Measurements from ENCODE around the gene VRK1. TPM values are rescaled to one million over a fixed set of nuclear protein-coding genes. Genes with fewer than 3 reads are reported as not detected.

VRK1 gene
- total and polyA plus RNA-seq, 2 donors (not counting 1 experiment from before 2014, with no cell fraction given), result 10.3 to 28.2 TPM

GRCh38 chr14:96816281-96816680 is 19.1 kb downstream of the VRK1 start:
- 100% methylated on average over 1 of the region's 3 CpGs for WGBS (ENCODE audit: insufficient coverage)
- ChIA-PET CTCF (no interaction called here), POLR2A (interaction anchor here (0.7 kb wide), 1 partner anchor 171 kb away, joined by 3 read pairs; no protein-coding TSS in a partner anchor)
- H3K4me1 Mint-ChIP-seq, result peaks cover 22% of the 10 kb centered on the region
- H3K27me3 ChIP-seq (replicated peaks in 1 of 4; ENCODE audit: control extremely low read depth in 1 of 4, control insufficient read depth in 3 of 4, insufficient read depth in 4 of 4, low read length in 3 of 4), result no peaks in the 10 kb centered on the region
- DNase-seq (no peak), ATAC-seq (ENCODE audit: low read depth) (no peak)
- H3K27me3 Mint-ChIP-seq, result no peaks in the 10 kb centered on the region
- no peaks in the 10 kb centered on the region for H3K9me3 Mint-ChIP-seq (ENCODE audit: insufficient read depth)
- H3K4me3 ChIP-seq (ENCODE audit: control extremely low read depth in 1 of 5, extremely low read depth in 1 of 5, insufficient read depth in 1 of 5, low read depth in 2 of 5, low read length in 4 of 5), result no peak overlapping the region
- no peak overlapping the region for H3K9ac ChIP-seq (ENCODE audit: low read length)
- H3K27ac ChIP-seq (ENCODE audit: low read length in 2 of 2), result no peak overlapping the region
- H3K27ac Mint-ChIP-seq, result no peak overlapping the region
- H3K4me2 ChIP-seq (replicated peaks; ENCODE audit: low read depth, low read length, poor library complexity, severe bottlenecking), result no peak overlapping the region
- peaks cover 32% of the 10 kb centered on the region for H4K20me1 ChIP-seq (ENCODE audit: control insufficient read depth, insufficient read depth, low read length, poor library complexity, severe bottlenecking)
- H3K36me3 ChIP-seq (replicated peaks in 1 of 2; ENCODE audit: control extremely low read depth in 1 of 2, control insufficient read depth in 1 of 2, extremely low read depth in 1 of 2, insufficient read depth in 2 of 2, low read length in 1 of 2), result no peaks in the 10 kb centered on the region
- no peak overlapping the region for H2AFZ ChIP-seq (ENCODE audit: insufficient read depth, low read depth, low read length, poor library complexity, severe bottlenecking)
- peaks cover 6 to 10% of the 10 kb centered on the region in 2 donors for H3K4me1 ChIP-seq (ENCODE audit: control insufficient read depth in 2 of 2, insufficient read depth in 2 of 2, low read length in 2 of 2)
- no peak overlapping the region for H3K4me3 Mint-ChIP-seq
- TF ChIP-seq EZH2 (IDR thresholded peaks at IDR 0.05; ENCODE audit: borderline replicate concordance, insufficient read depth, low read depth, low read length, poor library complexity, severe bottlenecking), result no peak
- TF ChIP-seq CTCF (IDR thresholded peaks at IDR 0.05), result no peak
- H3K79me2 ChIP-seq (ENCODE audit: control insufficient read depth, insufficient read depth, low read length), result peaks cover 93% of the 10 kb centered on the region
- H3K9me3 ChIP-seq (ENCODE audit: control extremely low read depth in 1 of 3, control insufficient read depth in 2 of 3, insufficient read depth in 1 of 3, low read length in 2 of 3), result no peaks in the 10 kb centered on the region
- intact Hi-C loops (cut with micrococcal nuclease), result no loop called here

DNA sequence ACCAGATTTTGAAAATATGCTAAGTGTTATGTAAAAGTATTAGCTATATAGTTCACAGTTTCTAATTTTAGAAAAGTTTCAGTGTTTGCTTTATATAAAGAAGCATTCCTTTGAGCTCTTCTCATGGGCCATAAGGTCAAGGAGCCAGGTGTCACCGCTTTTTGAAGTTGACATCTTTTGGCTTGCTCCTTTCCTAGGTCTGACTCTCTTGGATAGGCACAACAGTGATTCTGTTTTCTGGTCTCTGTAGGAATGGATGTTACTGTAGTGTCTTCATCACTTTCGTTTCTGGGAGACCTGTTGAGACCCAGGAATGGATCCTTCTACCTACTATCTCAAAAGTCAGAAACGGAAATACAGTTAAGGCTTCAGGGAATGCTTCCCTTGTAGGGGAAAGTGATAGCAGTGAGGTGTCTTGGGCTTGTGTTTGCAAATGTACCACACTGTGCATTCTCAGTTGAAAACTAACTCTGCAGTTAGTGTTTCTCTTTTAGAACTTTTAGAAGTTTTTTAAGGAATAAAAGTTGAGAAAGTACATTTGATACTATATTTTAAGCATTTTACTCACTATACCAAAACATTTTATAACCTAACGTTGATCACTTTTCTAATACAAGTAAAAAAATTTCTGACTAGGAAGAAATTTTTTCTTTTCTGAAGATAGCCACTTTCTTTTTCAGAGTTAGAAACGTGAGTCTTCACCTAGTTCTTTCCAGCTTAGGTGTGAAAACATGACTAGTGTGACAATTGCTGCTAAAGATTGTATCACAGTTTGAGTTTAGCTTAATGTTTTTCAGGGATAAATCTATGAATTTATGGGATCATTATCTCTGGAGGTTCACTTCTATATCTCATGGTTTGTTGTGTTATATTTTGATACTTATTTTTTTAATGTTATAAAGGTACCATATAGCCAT is 20.8 kb downstream of the VRK1 start:
- ChIA-PET POLR2A (no interaction called here), CTCF (interaction anchor here (0.6 kb wide), 1 partner anchor 59 kb away, joined by 5 read pairs; no protein-coding TSS in a partner anchor)
- Mint-ChIP-seq H3K4me3 (no peak overlapping the region), H3K27me3 (no peaks in the 10 kb centered on the region), H3K9me3 (ENCODE audit: insufficient read depth) (no peaks in the 10 kb centered on the region), H3K27ac (no peak overlapping the region), H3K4me1 (peaks cover 12% of the 10 kb centered on the region)
- Histone ChIP-seq H3K4me3 (ENCODE audit: control extremely low read depth in 1 of 5, extremely low read depth in 1 of 5, insufficient read depth in 1 of 5, low read depth in 2 of 5, low read length in 4 of 5) (no peak overlapping the region), H3K4me2 (replicated peaks; ENCODE audit: low read depth, low read length, poor library complexity, severe bottlenecking) (no peak overlapping the region), H3K27ac (ENCODE audit: low read length in 2 of 2) (no peak overlapping the region), H3K9me3 (ENCODE audit: control extremely low read depth in 1 of 3, control insufficient read depth in 2 of 3, insufficient read depth in 1 of 3, low read length in 2 of 3) (no peaks in the 10 kb centered on the region), H2AFZ (ENCODE audit: insufficient read depth, low read depth, low read length, poor library complexity, severe bottlenecking) (no peak overlapping the region), H3K9ac (ENCODE audit: low read length) (no peak overlapping the region), H3K4me1 (ENCODE audit: control insufficient read depth in 2 of 2, insufficient read depth in 2 of 2, low read length in 2 of 2) (no peaks in the 10 kb centered on the region), H3K79me2 (ENCODE audit: control insufficient read depth, insufficient read depth, low read length) (peaks cover 92% of the 10 kb centered on the region), H3K27me3 (replicated peaks in 1 of 4; ENCODE audit: control extremely low read depth in 1 of 4, control insufficient read depth in 3 of 4, insufficient read depth in 4 of 4, low read length in 3 of 4) (no peaks in the 10 kb centered on the region), H4K20me1 (ENCODE audit: control insufficient read depth, insufficient read depth, low read length, poor library complexity, severe bottlenecking) (peaks cover 38% of the 10 kb centered on the region), H3K36me3 (replicated peaks in 1 of 2; ENCODE audit: control extremely low read depth in 1 of 2, control insufficient read depth in 1 of 2, extremely low read depth in 1 of 2, insufficient read depth in 2 of 2, low read length in 1 of 2) (no peaks in the 10 kb centered on the region)
- TF ChIP-seq CTCF (IDR thresholded peaks at IDR 0.05) (no peak), EZH2 (IDR thresholded peaks at IDR 0.05; ENCODE audit: borderline replicate concordance, insufficient read depth, low read depth, low read length, poor library complexity, severe bottlenecking) (no peak)
- intact Hi-C loops (cut with micrococcal nuclease), result no loop called here
- 78% methylated on average over 1 of the region's 5 CpGs for WGBS (ENCODE audit: insufficient coverage)
- DNase-seq, result no peak
- no peak for ATAC-seq (ENCODE audit: low read depth)
